K562 (cell line): ENCODE results near the gene GABARAP. TPM values are rescaled to one million over a fixed set of nuclear protein-coding genes. Genes with fewer than 3 reads are reported as not detected.
A peak's percentile ranks its signal among the peaks of the same experiment; 100 is the strongest.

Source experiments
- LARP7 ChIP-seq: fragments of 450-650 bp; IDR thresholded peaks from 2 replicates; pipeline ENCODE4 v1.6.1; 2016
- NCOA6 ChIP-seq: fragments of 450-650 bp; IDR thresholded peaks from 2 replicates; pipeline ENCODE4 v1.6.1; 2017; ENCODE audit warnings: mild to moderate bottlenecking
- POLR3G ChIP-seq: IDR thresholded peaks from 2 replicates; pipeline ENCODE4 v1.6.1; 2011; ENCODE audit not compliant: insufficient read length, insufficient replicate concordance; ENCODE audit errors: extremely low read depth
- PPARD ChIP-seq: fragments of 250-450 bp; sonication (Bioruptor Pico); IDR thresholded peaks from 2 replicates; pipeline ENCODE4 v1.8.0; 2022; ENCODE audit warnings: inconsistent platforms, mild to moderate bottlenecking, moderate library complexity
- REST ChIP-seq, 2 experiments: fragments of 450-650 bp; formaldehyde crosslinking in 1 of 2; IDR thresholded peaks; 2 replicates each; pipeline versions ENCODE4 v1.4.0 to v1.6.1; 2014 to 2020; ENCODE audit warnings: mild to moderate bottlenecking in 2 of 2, borderline replicate concordance in 1 of 2, low read depth in 1 of 2
- YY1 ChIP-seq, 3 experiments: IDR thresholded peaks; 2 replicates each; pipeline ENCODE4 v1.6.1; 2011; ENCODE audit warnings: low read length in 2 of 3, mild to moderate bottlenecking in 2 of 3, moderate library complexity in 2 of 3, borderline replicate concordance in 1 of 3, control low read depth in 1 of 3, low read depth in 1 of 3; ENCODE audit not compliant: insufficient read depth in 3 of 3, insufficient replicate concordance in 2 of 3, control insufficient read depth in 1 of 3, insufficient read length in 1 of 3; ENCODE audit errors: extremely low read depth in 1 of 3
- ZNF232 ChIP-seq: sonication (generic); formaldehyde crosslinking; IDR thresholded peaks from 2 replicates; pipeline ENCODE4 v1.8.0; 2022; ENCODE audit warnings: mild to moderate bottlenecking, missing genetic modification reagents
- polyA plus RNA-seq, 8 experiments: library from polyadenylated mRNA; depleted of rRNA in 4 of 8; stranded (reverse) in 5 of 8; unstranded in 3 of 8; fragments of >200 nt; fragmentation: Nextera tagmentation in 2 of 8; fragmentation: Illumina TruSeq in 1 of 8; extraction: Ambion mirVana in 2 of 8; extraction: Trizol in 1 of 8; gene quantifications; 2 replicates each; pipeline versions ENCODE4 v1.2.1 to v1.2.3, GENCODE V29; 2011 to 2014; ENCODE audit warnings: inconsistent platforms in 1 of 8, missing spikeins in 1 of 8
- total RNA-seq, 7 experiments: library from RNA; depleted of rRNA in 6 of 7; stranded (reverse); fragments of >200 nt in 6 of 7; fragmentation: Illumina TruSeq in 2 of 7; extraction: Trizol in 2 of 7; gene quantifications; 2 replicates each; pipeline versions ENCODE4 v1.2.1 to v1.2.3, GENCODE V29; 2011 to 2021; ENCODE audit warnings: low replicate concordance in 1 of 7
- TF ChIP-seq, protein P1 (sequence below): fragments of 450-650 bp; IDR thresholded peaks from 2 replicates; pipeline ENCODE4 v1.6.1; 2017; ENCODE audit warnings: antibody characterized with exemption, mild to moderate bottlenecking

Gene GABARAP
- total and polyA plus RNA-seq, 9 of the 15 experiments (the other 6 are each of a cell fraction or from before 2014, with no cell fraction given) = 47.5 to 373 (median 152) TPM

GRCh38 chr17:7280519-7281073, 38.3 kb upstream of the GABARAP start (continued):
- TF ChIP-seq, protein P1, sequence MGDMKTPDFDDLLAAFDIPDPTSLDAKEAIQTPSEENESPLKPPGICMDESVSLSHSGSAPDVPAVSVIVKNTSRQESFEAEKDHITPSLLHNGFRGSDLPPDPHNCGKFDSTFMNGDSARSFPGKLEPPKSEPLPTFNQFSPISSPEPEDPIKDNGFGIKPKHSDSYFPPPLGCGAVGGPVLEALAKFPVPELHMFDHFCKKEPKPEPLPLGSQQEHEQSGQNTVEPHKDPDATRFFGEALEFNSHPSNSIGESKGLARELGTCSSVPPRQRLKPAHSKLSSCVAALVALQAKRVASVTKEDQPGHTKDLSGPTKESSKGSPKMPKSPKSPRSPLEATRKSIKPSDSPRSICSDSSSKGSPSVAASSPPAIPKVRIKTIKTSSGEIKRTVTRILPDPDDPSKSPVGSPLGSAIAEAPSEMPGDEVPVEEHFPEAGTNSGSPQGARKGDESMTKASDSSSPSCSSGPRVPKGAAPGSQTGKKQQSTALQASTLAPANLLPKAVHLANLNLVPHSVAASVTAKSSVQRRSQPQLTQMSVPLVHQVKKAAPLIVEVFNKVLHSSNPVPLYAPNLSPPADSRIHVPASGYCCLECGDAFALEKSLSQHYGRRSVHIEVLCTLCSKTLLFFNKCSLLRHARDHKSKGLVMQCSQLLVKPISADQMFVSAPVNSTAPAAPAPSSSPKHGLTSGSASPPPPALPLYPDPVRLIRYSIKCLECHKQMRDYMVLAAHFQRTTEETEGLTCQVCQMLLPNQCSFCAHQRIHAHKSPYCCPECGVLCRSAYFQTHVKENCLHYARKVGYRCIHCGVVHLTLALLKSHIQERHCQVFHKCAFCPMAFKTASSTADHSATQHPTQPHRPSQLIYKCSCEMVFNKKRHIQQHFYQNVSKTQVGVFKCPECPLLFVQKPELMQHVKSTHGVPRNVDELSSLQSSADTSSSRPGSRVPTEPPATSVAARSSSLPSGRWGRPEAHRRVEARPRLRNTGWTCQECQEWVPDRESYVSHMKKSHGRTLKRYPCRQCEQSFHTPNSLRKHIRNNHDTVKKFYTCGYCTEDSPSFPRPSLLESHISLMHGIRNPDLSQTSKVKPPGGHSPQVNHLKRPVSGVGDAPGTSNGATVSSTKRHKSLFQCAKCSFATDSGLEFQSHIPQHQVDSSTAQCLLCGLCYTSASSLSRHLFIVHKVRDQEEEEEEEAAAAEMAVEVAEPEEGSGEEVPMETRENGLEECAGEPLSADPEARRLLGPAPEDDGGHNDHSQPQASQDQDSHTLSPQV = peak; percentile 65
- TF ChIP-seq NCOA6 (no peak), POLR3G (no peak), LARP7 (0 out of 2 replicates have a peak, but pooled peaks have one; percentile 35), REST (IDR thresholded peaks at IDR 0.05; ENCODE audit: borderline replicate concordance) (peak; percentile 91), REST (CRISPR knock-in tag; IDR thresholded peaks at IDR 0.05; ENCODE audit: low read depth) (no peak), ZNF232 (peak; percentile 46), YY1 (IDR thresholded peaks at IDR 0.05; ENCODE audit: borderline replicate concordance in 1 of 3, control insufficient read depth in 1 of 3, extremely low read depth in 1 of 3, insufficient read depth in 3 of 3, insufficient read length in 1 of 3, insufficient replicate concordance in 2 of 3, low read depth in 1 of 3, low read length in 2 of 3) (peak in 1 of 3 experiments; percentile 12), PPARD (CRISPR knock-in tag) (no peak)
